Stimulated activated CD8-positive, alpha-beta memory T cell treated with anti-CD3 and anti-CD28 coated beads, Interleukin-4, amount 100 ng/mL, for 4 hours (primary cell): ENCODE data around the gene AVPR1B.

Experiments used
- DNase-seq, 2 donors: peaks; one replicate each; pipeline ENCODE4 v3.0.0-alpha.2; 2020; ENCODE audit warnings: low read depth in 2 of 2, low spot score in 1 of 2

AVPR1B gene, protein sequence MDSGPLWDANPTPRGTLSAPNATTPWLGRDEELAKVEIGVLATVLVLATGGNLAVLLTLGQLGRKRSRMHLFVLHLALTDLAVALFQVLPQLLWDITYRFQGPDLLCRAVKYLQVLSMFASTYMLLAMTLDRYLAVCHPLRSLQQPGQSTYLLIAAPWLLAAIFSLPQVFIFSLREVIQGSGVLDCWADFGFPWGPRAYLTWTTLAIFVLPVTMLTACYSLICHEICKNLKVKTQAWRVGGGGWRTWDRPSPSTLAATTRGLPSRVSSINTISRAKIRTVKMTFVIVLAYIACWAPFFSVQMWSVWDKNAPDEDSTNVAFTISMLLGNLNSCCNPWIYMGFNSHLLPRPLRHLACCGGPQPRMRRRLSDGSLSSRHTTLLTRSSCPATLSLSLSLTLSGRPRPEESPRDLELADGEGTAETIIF

DNA sequence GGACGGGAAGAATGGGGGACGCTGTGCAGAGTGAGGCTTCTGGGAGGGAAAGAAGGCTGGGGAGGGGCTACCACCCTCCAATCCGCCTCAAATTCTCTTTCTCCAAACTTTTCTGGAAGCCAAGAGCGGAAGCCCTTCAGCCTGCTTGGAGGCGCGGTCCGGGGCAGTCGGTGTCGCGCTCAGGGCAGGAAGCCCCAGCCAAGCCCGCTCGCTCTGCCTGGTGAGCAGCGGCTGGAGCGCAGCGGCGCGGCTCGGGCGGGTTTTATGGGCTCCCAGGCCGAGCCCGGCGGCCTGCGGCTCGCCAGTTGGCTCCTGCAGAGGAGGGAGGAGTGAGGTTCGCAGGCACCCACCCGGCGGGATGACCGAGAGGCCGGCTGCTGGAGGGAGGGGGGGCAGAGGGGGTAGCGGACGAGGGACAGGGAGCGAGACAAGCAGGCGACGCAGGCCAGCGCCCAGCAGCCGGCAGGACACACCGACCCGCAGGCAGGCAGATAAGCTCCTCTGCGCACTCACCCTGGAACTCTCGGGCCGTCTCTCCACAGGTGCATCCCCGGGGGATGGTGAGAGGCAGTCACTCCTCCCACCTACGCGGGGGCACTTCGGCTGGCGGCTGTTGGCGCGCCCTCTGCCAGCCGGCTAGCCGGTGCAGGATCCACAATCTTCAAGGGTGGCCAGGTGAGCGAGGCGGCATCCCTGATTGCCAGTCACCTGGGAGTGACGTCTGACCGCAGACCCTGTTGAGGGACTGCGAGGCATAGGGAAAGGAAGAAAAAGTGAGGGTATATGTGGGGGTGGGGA, at the start of gene AVPR1B:
AVPR1B (minus strand) TSS at position 238 of the 798 bp plus-strand sequence. CDS start 498 bp downstream, outside the sequence.
- DNase-seq = no peak

DNA sequence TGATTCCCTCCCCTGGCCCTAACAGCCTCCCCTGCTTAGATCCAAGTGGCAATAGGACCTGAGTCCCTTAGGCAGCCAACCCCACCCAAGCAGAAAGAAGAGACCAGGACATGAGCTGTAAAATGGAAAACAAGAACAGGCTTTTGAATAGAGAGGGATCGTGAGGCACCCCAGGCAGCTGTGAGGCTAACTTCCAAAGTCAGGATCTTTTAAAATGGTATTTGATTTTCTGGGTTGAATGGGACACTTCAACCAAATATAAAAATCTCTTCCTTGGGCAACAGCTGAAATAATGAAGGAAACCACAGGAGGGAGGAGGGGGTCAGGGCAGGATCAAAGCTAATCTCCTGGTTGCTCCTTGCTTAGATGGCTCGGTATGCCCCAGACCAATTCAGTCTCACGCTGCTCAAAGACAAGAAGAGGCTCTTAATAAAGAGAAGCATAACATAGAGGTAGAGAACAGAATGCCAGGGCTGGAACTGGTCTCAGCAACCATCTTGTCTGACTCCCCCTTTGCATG, 28.6 kb upstream of the AVPR1B start:
- no peak for DNase-seq

DNA sequence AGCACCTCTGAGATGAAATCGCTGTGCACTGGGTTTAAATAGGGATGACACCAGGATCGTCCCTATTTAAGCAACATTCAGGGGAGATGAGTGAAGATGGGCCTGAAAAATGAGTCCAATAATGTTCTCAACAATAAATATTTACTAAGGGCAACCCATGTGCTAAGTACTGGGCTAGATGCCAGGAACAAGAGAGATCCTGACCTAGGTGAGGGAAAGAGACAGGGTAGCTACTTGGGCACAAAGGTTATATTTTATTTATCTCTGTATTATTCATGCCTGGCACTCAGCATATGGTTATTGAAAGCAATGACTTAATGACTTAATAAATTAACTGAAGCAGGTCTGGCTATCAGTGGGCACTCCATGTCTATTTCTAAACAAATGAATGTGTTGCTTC, 27.4 kb upstream of the AVPR1B start:
- DNase-seq = no peak

DNA sequence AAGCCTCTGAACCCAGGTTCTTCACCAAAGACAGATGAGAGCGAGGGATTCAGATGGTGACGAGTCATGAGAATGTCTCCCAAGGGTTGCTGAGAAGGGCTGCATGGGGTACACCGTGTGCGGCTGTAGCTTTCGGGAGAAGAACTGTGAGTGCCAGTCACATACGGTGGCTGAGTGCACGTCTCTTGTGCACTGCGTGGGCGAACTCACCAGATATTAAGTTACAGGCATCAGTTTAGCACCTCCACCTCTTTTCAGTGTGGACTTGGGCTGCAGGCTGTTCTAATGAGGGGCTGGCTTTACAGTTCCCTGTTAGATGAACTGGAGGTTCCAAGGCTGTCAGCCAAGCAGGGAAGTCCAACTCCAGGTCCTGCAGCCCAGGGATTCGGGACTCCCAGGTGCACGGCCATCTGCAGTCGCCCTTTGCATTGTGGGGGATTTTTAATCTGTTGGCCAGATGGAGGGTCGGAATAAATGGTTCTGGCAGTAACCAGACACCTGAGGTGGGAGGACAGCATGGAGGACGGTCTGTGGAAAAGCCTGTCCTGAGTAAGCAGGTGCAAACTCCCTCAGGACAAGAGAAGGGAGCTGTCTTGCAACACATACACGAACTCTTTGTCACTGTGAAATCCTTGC, 26.5 kb upstream of the AVPR1B start:
- DNase-seq = no peak

DNA sequence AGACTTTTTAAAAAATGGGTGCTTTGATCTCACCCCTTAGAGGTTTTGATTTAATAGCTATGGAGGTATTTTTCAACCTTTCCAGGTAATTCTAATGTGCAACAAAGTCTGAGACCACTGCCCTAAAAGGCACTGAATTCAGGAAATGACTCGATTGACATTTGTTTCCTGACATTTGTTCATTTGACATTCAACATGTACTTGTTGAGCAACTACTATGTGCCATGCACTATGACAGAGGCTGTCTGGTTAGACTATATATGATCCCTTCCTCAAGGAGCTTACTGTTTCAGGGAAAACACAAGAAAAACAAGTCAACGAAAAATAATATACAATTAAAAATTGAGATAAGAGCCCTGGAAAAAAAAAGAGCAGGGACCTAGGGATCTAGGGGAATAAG, 25.6 kb upstream of the AVPR1B start:
- DNase-seq = no peak

DNA sequence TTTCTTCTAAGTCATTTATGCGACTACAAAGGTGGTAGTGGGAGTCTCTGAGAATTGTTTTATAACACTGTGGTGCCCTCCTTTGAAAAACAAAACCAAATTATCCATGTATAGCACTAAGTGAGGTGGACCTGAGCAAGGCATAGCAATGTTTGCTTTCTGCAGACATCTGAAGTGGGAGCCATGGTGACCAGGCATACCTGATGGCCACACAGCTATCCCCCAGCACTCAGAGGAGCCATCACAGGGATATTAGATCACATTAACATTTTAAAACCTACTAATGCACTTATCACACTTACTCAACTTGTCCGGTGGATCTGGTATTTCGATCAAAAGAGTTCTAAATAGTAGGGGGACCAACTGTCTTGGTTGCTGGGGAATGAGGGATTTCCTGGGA, 24.8 kb upstream of the AVPR1B start:
- no peak for DNase-seq

DNA sequence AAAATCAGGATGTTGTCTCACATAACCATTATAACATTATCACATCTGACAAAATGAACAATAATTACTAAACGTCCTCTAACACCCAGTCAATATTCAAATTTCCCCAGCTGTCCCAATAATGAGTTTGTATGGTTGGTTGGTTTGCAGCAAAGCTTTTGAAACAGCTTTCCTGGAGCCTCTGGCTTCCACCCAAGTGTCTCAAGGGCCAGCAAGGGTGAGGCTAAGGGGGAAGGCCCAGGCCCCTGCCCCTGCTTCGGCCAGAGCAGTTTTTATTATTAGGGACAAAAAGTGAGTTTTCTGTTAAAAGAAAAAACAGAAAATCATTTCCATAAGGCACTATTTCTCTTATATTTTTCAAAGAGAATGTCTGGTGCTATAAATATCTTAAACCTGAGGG, 19.1 kb upstream of the AVPR1B start:
- DNase-seq = no peak

DNA sequence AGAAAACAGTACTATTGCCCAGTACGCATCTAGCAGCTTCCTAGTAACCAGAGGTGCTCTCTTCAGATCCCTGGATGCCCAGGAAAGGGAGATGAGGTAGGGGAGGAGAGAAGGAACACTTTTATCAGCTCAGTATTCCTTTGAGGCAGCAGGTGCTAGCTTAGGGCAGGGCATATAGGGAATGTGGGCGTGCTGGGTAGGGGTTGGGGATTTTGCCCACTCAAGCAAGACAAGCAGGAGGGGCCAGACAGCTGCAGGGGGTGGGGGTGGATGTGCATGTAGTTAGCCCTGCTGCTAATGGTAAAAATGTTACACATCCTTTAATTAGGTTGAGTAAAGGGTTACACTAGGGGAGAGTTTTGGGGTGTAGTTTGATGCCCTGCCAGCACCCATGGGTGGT, 18.1 kb upstream of the AVPR1B start:
- no peak for DNase-seq

DNA sequence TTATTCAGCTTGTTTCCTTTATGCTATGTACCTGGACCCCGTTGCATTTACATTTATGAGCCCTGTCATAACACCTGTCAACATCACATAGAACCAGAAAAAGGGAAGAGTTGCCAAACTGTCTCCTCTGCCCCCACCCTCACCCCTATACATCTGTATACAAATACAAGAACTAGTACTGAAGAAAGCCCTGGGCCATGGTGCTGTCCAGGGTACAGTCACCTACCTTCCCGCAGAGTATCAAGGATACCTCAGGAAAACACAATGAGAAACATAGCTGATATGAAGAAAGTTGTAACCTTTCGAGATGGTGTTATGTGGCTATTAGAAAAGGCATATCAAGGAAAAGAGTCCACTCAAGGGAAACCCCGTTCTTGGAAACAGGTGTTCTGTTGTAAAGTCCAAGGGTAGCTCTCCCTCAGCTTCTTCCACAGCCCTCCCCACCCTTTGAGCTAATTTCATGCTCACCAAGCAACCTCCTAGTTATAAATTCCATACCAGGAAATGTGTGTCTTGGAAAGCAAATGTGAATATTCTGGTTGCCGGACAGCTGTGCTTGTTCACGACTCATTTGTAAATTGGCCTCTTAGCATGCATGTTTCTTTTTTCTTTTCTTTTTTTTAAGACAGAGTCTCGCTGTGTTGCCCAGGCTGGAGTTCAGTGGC, 16.7 kb upstream of the AVPR1B start:
- no peak for DNase-seq

DNA sequence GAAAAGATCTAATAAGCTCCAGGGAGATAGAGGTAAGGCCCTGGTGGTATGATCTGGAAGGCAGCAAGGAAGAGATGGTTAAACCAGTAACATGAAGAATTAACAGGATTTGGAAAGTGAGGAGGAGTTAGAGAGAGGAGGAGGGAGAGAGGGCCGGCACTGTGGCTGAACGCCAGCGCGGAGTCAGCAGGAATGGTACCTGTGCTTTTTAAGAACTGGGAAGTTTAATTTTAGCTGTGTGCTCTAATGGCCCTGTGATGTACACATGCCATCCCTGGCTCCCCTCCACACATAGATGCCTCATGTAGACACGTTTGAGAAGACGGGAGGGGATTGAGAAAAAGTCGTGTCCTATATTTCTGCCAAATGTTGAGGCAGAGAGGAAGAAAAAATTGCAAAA, 13.8 kb upstream of the AVPR1B start:
- no peak for DNase-seq

DNA sequence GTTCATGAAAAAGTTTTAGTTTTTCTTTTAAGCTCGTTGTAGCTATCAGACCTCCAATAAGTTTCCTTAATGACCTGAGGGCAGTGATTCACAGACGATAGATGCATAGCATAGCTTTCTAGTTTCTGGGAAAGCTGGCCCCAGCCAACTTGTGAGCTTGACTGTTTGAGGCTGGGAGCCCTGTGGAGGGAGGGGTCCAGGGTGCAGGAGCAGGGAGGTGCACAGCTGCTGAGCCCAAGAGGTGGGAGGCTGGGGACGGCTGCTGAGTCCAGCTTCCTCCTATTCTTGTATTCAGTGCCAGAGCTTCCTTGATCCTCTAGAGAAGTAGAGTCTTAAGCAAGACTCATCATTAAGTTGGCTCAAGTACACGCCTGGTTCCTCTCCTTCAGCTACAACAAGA, 11.0 kb upstream of the AVPR1B start:
- DNase-seq = no peak

DNA sequence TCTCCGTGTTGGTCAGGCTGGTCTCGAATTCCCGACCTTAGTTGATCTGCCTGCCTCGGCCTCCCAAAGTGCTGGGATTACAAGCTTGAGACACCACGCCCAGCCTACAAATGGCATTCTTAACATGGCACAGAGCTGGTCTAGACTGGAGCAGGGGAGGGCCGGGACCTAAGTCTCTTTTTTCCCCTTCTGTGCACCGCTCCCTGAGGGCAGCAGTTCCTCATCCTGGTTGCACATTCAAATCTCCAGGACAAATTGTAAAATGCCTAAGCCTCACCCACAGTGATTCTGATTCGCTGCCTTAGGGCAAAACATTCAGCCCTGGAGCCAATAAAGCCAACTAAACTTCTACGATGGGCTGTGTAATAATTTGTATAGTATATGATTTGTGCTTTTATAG, 10.1 kb upstream of the AVPR1B start:
- DNase-seq = no peak

DNA sequence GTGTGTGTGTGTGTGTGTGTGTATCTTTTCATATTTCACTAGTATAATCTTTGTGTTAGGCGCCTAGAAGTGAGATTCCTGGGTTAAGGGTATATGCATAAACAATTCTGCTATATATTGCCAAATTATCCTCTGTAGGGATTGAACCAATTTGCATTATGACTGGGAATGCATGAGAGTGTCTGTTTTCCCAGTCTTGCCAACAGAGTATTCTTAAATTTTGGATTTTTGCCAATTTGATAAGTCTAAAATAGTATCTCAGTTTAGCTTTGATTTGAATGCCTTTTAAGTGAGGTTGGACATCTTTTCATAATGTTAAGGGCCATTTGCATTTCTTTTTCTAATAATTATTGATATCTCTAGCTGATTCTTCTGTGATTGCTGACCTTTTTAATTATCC, 8.2 kb upstream of the AVPR1B start:
- DNase-seq = no peak

DNA sequence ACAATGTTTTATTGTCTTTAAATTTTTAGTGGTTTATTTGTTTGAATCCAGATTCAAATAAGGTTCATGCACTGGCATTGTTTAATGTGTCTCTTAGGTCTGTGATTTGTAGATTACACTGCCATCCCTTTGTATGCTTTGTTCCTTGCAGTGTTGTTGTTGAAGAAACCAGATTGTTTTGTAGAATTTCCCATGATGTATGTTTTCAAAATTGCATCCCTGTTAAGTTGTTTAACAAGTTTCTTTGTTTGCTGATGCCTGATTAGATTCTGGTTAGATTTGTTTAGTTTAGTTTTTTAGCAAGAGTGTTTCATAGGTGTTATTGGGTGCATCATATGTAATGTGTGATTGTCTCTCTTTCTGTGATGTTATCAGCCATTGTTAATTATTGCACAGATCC, 5.5 kb upstream of the AVPR1B start:
- DNase-seq = no peak

DNA sequence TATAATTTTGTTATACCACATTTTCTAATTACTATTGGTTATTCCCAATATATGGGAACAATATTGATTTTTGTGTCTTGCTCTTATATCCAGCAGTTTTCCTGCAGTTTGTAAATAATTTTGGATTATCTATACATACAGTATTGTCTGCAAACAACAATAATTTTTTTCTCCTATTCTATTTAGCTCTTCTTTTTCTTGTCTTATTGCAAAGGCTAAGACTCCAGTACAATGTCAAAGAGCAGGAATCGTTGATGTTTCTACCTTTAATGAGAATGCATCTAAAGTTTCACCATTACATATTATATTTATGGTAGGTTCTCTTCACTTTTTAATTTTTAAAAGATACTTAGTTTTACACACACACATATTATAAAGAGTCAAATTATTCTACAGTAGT, 4.1 kb upstream of the AVPR1B start:
- no peak for DNase-seq

DNA sequence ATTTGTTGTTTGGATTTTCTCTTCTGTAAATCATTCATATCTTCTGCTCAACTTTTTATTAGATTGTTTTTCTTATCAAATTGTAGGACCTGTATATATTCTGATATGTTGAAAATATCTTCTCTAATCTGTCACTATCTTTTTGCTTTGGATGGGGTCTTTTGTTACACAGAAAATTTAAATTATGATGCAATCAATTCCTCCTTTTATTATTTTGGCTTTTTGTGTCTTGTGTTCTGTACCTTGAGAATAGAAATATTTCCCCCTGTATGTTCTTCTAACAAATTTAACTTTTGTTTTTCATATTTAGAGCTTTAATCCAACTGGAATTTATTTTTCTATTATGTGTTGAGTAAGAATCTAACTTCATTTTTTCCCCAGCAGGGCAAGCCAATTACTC, 3.2 kb upstream of the AVPR1B start:
- DNase-seq = no peak

DNA sequence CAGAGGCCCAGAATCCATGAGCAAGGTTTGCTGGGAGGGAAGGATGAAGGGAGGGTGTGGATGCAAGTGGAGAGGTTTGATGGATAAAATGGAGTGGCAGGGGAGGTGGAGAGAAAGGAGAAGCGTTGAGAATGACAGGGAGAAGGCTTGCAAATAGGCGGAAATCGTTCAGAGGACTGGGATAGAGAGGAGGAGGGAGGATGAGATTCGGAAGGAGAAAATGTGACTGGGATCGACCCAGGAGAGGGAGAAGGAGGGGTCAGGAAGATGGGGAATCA, 376 bp downstream of the AVPR1B start:
- DNase-seq = no peak

DNA sequence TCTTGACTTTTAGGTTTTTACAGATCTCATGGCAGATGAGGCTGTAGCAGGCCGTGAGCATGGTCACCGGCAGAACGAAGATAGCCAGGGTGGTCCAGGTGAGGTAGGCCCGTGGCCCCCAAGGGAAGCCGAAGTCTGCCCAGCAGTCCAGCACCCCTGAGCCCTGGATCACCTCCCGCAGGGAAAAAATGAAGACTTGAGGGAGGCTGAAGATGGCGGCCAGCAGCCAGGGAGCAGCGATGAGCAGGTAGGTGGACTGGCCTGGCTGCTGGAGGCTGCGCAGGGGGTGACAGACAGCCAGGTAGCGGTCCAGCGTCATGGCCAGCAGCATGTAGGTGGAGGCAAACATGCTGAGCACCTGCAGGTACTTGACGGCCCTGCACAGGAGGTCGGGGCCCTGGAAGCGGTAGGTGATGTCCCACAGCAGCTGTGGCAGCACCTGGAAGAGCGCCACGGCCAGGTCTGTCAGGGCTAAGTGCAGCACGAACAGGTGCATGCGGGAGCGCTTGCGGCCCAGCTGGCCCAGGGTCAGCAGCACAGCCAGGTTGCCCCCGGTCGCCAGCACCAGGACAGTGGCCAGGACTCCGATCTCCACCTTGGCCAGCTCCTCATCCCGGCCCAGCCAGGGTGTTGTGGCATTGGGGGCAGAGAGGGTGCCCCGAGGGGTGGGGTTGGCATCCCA, 856 bp downstream of the AVPR1B start:
- DNase-seq = no peak

DNA sequence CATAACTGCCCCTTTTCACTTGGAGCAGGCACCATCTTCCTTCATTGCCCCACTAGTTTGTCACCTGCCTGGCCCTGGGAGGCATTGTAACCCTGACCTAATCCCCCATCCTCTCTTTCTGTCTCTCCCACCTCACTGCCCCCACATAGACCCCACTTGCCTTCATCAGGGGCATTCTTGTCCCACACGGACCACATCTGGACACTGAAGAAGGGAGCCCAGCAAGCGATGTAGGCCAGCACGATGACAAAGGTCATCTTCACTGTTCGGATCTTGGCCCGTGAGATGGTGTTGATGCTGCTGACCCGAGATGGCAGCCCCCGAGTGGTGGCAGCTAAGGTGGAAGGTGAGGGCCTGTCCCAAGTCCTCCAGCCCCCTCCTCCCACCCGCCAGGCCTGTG, 1.4 kb downstream of the AVPR1B start:
- no peak for DNase-seq

DNA sequence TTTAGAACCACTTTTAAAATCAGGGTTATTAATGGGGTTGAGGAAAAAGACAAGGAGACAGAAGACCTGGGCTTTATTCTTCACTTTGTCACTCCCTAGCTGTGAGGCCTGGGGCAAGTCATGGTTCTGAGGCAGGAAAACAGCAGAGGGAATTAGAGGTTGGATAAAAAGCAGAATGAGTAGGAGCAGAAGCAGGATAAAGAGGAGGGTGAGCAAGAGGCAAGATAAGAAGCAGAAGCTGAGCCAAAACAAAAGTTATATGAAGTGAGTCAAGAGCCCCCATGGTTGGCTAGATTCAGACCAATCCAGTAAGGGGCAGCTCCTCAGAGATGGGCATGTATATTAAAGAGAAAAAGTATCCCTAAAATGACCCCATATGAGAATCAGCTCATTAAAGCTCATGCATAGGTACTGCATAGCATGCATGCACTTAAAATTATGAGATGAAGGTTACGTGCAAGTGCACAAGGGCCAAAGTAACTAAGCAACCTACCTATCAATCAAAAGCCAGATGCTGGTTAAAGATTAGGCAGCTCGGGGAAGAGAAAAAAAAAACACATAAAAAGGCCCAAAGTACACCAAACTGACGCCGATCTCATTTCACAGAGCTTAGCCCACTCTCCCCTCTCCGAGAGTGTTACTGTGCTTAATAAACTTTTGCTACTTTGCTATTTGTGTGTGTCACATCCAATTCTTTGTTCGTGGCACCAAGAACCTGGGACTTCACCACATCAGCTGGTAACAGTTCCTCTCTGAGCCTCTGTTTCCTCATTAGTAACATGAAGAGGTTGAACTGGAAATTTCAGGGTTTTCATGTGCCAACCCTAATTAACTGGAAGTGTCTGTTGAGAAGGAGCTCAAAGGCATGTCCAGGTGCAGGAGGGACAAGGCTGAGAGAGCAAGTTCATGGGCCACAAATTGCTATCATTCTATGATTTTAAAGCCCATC, 2.2 kb downstream of the AVPR1B start:
- no peak for DNase-seq
